Osteoblast (primary cell): Measurements from ENCODE around the gene MORC4. TPM values are rescaled to one million over a fixed set of nuclear protein-coding genes. Genes with fewer than 3 reads are reported as not detected.
A peak's percentile ranks its signal among the peaks of the same experiment; 100 is the strongest.

Source experiments
- DNase-seq: peaks from one replicate; pipeline ENCODE4 v3.0.0; 2011; ENCODE audit warnings: low spot score, mixed read lengths; ENCODE audit not compliant: insufficient read length; ENCODE audit errors: missing footprints
- H2AFZ ChIP-seq: 2 replicates; pipeline ENCODE4 v1.6.0; 2011; ENCODE audit warnings: mild to moderate bottlenecking, low read length
- H3K27ac ChIP-seq: 2 replicates; pipeline ENCODE4 v1.5.1; 2011; ENCODE audit warnings: mild to moderate bottlenecking, low read depth, low read length, moderate library complexity
- H3K27me3 ChIP-seq: 2 replicates; pipeline ENCODE4 v1.6.0; 2012; ENCODE audit warnings: mild to moderate bottlenecking, control low read depth, inconsistent platforms, low read length, moderate library complexity; ENCODE audit not compliant: insufficient read depth
- H3K36me3 ChIP-seq: 2 replicates; pipeline ENCODE4 v1.5.1; 2011; ENCODE audit warnings: mild to moderate bottlenecking, low read length, control low read depth, moderate library complexity; ENCODE audit not compliant: insufficient read depth
- H3K4me1 ChIP-seq: 2 replicates; pipeline ENCODE4 v1.5.1; 2011; ENCODE audit warnings: mild to moderate bottlenecking, low read length, control low read depth, moderate library complexity; ENCODE audit not compliant: insufficient read depth
- H3K4me2 ChIP-seq: 2 replicates; pipeline ENCODE4 v1.6.0; 2011; ENCODE audit warnings: mild to moderate bottlenecking, low read length; ENCODE audit not compliant: insufficient read depth
- H3K4me3 ChIP-seq: fragments of 200-600 bp; sonication (generic); 3 replicates; pipeline ENCODE4 v1.5.1; 2012; ENCODE audit warnings: mild to moderate bottlenecking, low read length, inconsistent platforms; ENCODE audit not compliant: insufficient read depth
- H3K79me2 ChIP-seq: 2 replicates; pipeline ENCODE4 v1.6.0; 2012; ENCODE audit warnings: mild to moderate bottlenecking, low read length, control low read depth, inconsistent platforms; ENCODE audit not compliant: insufficient read depth
- H3K9me3 ChIP-seq: 2 replicates; pipeline ENCODE4 v1.5.1; 2011; ENCODE audit warnings: low read depth, low read length, control low read depth
- H4K20me1 ChIP-seq: 2 replicates; pipeline ENCODE4 v1.6.0; 2012; ENCODE audit warnings: mild to moderate bottlenecking, low read length, control low read depth; ENCODE audit not compliant: insufficient read depth
- total RNA-seq: library from RNA; depleted of rRNA; stranded (reverse); fragments of >200 nt; gene quantifications from 2 replicates; pipeline ENCODE4 v1.2.3, GENCODE V29; 2012
- TF ChIP-seq, protein P1 (sequence below): IDR thresholded peaks from 2 replicates; pipeline ENCODE4 v1.5.1; 2011; ENCODE audit warnings: mild to moderate bottlenecking, low read depth, low read length, moderate library complexity; ENCODE audit errors: extremely low read depth

Gene MORC4
- total RNA-seq, 1 donor = 39.8 TPM

DNA sequence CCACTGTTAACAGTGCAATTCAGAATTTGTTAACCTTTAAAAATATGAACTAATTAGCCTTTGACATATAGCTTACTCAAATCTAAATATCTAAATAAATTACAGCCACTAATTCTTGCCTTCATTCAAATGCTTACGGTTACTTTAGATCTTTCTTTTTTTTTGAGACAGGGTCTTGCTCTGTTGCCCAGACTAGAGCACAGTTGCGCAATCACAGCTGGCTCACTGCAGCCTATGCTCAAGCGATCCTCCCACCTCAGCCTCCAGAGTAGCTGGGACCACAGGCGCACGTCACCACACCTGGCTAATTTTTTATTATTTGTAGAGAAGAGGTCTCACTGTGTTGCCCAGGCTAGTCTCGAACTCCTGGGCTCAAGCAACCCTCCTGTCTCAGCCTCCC, 48.8 kb downstream of the MORC4 start:
- no peak overlapping the region for H3K27ac ChIP-seq

DNA sequence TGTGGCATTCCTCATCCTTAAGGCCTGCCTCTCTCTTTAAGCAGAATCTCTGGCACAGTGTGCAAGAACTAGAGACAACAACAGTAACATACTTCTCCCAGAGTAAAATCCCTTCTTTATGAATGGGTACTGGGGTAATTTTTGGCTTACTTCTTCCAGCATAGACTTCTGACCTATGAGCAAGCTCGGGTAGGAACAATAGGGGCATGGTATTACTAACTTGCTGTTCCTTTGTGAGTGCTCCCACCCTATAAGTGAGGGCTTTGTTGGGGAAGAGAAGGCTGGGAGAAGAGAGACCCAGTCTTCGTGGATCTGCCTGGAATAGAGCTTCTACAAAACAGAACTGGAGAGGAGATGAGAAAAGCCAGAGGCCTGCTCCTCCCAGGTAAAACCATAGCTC, 49.6 kb downstream of the MORC4 start:
- Histone ChIP-seq H3K4me1 (peaks cover 8% of the 10 kb centered on the region), H3K4me3 (no peak overlapping the region), H3K9me3 (no peaks in the 10 kb centered on the region), H3K27me3 (peaks cover 10% of the 10 kb centered on the region), H3K79me2 (no peaks in the 10 kb centered on the region), H3K27ac (no peak overlapping the region), H3K4me2 (no peak overlapping the region), H3K36me3 (no peaks in the 10 kb centered on the region), H2AFZ (no peak overlapping the region), H4K20me1 (no peaks in the 10 kb centered on the region)
- no peak for DNase-seq
- TF ChIP-seq, protein P1, sequence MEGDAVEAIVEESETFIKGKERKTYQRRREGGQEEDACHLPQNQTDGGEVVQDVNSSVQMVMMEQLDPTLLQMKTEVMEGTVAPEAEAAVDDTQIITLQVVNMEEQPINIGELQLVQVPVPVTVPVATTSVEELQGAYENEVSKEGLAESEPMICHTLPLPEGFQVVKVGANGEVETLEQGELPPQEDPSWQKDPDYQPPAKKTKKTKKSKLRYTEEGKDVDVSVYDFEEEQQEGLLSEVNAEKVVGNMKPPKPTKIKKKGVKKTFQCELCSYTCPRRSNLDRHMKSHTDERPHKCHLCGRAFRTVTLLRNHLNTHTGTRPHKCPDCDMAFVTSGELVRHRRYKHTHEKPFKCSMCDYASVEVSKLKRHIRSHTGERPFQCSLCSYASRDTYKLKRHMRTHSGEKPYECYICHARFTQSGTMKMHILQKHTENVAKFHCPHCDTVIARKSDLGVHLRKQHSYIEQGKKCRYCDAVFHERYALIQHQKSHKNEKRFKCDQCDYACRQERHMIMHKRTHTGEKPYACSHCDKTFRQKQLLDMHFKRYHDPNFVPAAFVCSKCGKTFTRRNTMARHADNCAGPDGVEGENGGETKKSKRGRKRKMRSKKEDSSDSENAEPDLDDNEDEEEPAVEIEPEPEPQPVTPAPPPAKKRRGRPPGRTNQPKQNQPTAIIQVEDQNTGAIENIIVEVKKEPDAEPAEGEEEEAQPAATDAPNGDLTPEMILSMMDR = no peak

More for the DNA sequence above, 48.8 kb downstream of the MORC4 start:
- Histone ChIP-seq H3K27me3 (peaks cover 13% of the 10 kb centered on the region), H3K9me3 (no peaks in the 10 kb centered on the region), H3K4me3 (no peak overlapping the region), H2AFZ (no peak overlapping the region), H3K4me2 (no peak overlapping the region), H3K36me3 (no peaks in the 10 kb centered on the region), H3K79me2 (no peaks in the 10 kb centered on the region), H3K4me1 (peaks cover 11% of the 10 kb centered on the region), H4K20me1 (no peaks in the 10 kb centered on the region)
- TF ChIP-seq, protein P1 = no peak
- no peak for DNase-seq

DNA sequence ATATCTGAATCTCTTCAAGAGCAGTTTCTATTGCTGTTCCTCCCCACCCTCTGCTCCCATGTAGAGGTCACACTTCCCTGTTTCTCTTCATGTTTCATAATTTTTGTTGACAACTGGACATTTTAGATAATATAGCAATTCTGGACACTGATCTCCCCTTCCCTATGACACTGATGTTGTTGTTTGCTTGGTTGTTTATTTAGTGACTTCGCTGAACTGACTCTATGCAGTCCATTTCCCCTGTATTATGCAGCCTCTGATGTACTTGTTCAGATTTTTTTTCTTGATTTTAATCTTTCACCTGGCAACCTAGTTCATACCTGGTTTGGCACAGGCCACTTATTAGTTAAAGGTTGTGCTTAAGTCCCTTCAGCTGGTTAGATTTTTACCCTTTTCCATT, 50.6 kb downstream of the MORC4 start:
- Histone ChIP-seq H3K4me2 (no peak overlapping the region), H3K9me3 (no peaks in the 10 kb centered on the region), H3K79me2 (no peaks in the 10 kb centered on the region), H3K4me3 (no peak overlapping the region), H2AFZ (no peak overlapping the region), H3K27ac (no peak overlapping the region), H4K20me1 (no peaks in the 10 kb centered on the region), H3K36me3 (no peaks in the 10 kb centered on the region), H3K27me3 (peaks cover 10% of the 10 kb centered on the region), H3K4me1 (no peaks in the 10 kb centered on the region)
- TF ChIP-seq, protein P1 = no peak
- no peak for DNase-seq

DNA sequence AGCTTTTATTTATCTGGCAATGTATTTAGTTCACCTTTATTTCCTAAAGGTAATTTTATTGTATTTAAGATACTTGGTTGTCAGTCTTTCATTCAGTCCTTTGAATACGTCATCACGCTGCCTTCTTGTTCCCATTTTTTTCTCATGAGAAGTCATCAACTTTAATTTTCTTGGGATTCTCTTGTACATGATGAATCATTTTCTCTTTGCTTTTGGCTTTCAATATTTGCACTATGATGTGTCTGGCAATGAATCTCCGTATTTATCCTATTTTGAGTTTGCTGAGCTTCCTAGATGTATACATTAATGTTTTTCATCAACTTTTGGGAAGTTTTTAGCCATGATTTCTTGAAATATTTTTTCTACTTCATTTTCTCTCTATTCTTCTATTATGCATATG, 51.4 kb downstream of the MORC4 start:
- Histone ChIP-seq H3K79me2 (no peaks in the 10 kb centered on the region), H4K20me1 (no peaks in the 10 kb centered on the region), H3K4me1 (no peaks in the 10 kb centered on the region), H2AFZ (no peak overlapping the region), H3K4me2 (no peak overlapping the region), H3K9me3 (no peaks in the 10 kb centered on the region), H3K27me3 (peaks cover 10% of the 10 kb centered on the region), H3K27ac (no peak overlapping the region), H3K4me3 (no peak overlapping the region), H3K36me3 (no peaks in the 10 kb centered on the region)
- peak; percentile 14 for DNase-seq
- TF ChIP-seq, protein P1 = no peak
